Bone marrow (tissue), 2 donors: Measurements from ENCODE around the gene BUB3.

Source experiments
- DNase-seq, 2 donors: peaks; one replicate each; lab custom pipeline; 2025; lab: John Stamatoyannopoulos, UW

BUB3 gene

DNA sequence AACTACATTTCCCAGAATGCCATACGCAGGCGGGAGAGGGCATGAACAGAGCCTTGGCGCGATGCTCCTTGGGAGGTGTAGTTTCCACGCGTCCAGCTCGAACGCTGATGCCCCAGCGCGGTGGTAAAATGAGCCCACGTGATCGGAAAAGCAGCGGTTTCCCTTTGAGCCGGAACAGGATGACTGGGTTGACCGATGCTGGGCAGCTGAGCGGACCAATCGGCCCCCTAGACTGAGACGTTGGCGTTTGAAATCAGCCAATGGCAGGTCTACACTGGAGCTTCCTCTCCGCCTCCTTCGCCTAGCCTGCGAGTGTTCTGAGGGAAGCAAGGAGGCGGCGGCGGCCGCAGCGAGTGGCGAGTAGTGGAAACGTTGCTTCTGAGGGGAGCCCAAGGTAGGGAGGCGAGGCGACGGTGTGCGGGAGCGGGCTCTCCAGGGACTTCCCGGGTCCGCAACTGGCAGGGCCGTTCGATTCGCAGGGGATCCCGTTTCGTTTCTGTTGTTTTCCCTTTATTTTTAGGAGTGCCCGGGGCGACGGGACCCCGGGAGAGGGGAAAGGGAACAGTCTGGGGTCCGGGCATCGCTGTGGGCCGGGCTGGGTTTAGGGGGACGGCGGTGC lies at the start of gene BUB3:
Gene BUB3, plus strand, starts transcription at position 311 of the 619 bp plus-strand sequence. CDS start 516 bp downstream, outside the sequence.
- DNase-seq, result peak; percentile 63 to 98

DNA sequence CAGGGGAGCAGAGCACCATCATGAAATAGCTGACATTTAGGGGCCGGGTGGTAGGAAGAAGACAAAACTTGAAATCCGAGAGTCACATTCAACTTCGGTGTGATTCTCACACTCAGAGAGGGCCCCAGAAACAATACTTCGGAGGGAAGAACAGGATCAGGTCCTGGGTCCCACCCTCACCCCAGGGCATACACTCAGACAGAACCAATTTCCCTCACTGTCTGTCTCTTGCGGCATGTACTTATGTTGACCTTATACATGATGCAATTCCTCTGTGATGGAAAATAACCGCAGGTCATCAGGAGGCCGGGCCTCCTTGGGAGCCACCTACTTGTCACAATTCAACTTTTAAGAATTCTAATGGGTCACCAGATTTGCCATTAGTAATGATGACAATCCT lies 44.7 kb upstream of the BUB3 start:
- no peak for DNase-seq

- no peak for DNase-seq
These were observed 36.4 kb upstream of the BUB3 start for GRCh38 chr10:123117644-123118417.

- DNase-seq, result no peak
These were observed 35.1 kb upstream of the BUB3 start for GRCh38 chr10:123119081-123119480.

DNA sequence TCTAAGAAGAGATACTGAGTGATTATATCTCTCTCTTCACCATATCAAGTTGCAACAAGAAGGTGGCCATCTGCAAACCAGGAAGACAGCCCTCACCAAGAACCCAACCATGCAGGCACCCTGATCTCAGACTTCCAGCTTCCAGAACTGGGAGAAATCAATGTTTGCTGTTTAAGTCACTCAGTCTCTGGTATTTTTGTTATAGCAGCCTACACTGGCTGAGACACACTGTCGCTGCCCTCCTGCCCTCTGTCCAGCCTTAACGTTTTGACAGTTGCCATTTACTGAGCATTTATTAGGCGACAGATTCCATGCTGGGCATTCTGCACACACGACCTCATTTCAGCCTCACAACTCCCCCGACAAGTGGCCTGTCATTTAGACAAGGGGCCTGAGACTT lies 28.0 kb upstream of the BUB3 start:
- no peak for DNase-seq

- no peak for DNase-seq
These were observed 24.5 kb upstream of the BUB3 start for GRCh38 chr10:123129618-123130271.

GRCh38 chr10:123132576-123133477 lies 21.4 kb upstream of the BUB3 start:
- DNase-seq, result peak; percentile 48 to 77

GRCh38 chr10:123133541-123134342 lies 20.5 kb upstream of the BUB3 start:
- DNase-seq, result no peak

DNA sequence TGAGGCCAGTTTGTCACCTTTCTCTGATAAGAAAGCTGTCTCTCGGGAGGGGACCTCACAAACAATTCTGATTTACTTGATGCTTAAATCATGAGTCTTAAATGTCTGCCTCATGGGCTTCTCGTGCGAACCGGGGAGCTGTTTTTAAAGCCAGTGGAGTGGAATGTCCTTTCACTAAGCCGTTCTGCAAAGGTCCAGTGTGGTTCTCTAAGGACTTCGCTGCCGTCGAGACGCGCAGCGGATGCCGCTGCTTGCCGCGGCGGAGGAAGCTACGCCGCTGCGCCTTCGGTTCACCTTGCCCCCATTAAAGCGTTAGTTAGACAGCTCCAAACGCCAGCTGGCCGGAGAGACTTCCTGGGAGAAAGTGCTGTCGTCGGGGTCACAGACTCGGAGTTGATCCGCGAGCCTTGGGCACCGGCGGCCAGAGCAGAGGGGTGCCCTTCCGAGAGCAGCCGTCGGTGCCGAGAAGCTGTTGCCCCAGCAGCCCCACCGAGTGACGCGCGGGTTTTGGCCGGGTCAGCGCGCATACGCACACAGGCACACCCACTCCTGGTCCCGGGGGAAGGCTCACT lies 19.8 kb upstream of the BUB3 start:
- DNase-seq, result no peak

- DNase-seq, result no peak
These were observed 19.2 kb upstream of the BUB3 start for GRCh38 chr10:123134915-123135414.

DNA sequence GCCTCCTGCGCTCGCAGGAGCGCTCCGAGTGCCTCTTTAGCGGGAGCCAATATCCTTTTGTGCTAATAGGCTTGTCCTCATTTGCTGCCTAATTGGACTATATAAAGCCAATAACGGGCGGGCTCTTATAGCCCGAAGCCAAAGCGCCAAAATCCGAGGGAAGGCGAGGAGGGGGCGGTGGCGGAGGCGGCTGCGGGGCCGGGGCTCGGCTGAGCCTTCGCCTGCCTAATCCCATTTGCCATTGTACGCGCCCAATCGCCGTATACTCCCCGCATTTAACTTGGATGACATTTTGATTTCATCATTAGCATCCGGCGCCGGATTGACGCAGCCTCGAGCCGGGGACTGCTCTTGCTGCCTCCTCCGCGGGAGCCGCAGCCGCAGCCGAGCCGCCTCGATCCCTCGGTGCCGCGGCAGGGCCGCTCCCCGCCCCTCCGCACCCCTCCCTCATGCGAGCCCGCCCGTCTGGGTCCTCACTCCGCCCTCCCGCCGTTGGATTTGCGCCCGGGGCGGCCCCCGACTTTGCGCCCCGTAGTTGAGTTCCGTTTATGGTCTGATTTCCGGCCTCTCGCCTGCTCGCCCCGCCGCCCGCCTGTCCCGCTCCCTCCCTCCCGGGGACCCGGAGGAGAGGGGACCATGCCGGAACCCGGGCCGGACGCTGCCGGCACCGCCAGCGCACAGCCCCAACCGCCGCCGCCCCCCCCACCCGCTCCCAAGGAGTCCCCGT lies 18.6 kb upstream of the BUB3 start, which contains the start of gene HMX3:
Gene HMX3, plus strand, starts transcription at position 556 of the 727 bp plus-strand sequence. Its CDS starts 81 bp downstream, at position 637.
- no peak for DNase-seq

- DNase-seq, result no peak
These were observed 17.9 kb upstream of the BUB3 start for GRCh38 chr10:123136221-123136805.

GRCh38 chr10:123136806-123137642 lies 17.2 kb upstream of the BUB3 start:
- DNase-seq, result peak in 1 of 2 donors; percentile 63

- DNase-seq, result no peak
These were observed 15.1 kb upstream of the BUB3 start for GRCh38 chr10:123139165-123139520.

GRCh38 chr10:123139521-123140163 lies 14.6 kb upstream of the BUB3 start:
- no peak for DNase-seq

GRCh38 chr10:123140164-123140982 lies 13.8 kb upstream of the BUB3 start:
- no peak for DNase-seq

DNA sequence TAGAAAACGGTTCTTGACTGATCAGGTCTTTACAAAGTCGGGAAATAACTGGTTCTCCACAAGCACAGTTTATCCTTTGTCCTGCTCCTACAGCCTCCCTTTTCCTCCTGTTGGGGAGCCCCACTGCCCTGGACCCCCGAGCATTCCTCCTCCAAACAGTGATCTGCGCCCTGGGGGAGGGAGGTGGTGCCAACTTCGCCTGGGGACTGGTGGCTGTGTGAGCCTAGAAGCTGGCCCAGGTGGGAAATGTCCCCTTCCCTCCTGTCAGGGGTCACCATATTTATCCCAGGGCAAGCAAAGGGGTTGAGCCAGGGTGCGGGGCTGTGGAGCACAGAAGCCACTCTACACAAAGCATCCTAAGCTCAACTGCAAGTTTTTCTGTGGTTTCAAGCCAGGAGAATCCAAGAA lies 13.2 kb upstream of the BUB3 start:
- DNase-seq, result no peak
